Uterus (tissue), 2 donors: ENCODE results near the gene KRTAP5-1.
"Not testable (repeated sequence)": the region's sequence is repeated elsewhere in the genome, so short reads cannot be mapped to it uniquely, and the experiment has no call there.

Experiments used
- POLR2A ChIP-seq, 2 donors: fragments of 450-650 bp; IDR thresholded peaks; one replicate each; pipeline ENCODE4 v1.6.1; 2016; ENCODE audit warnings: antibody characterized with exemption in 2 of 2, mild to moderate bottlenecking in 1 of 2, moderate library complexity in 1 of 2
- TF ChIP-seq, protein P1 (sequence below), 4 experiments: fragments of 200-600 bp in 2 of 4; fragments of 450-650 bp in 2 of 4; sonication (generic) in 2 of 4; IDR thresholded peaks; one replicate each; pipeline ENCODE4 v1.5.1; 2016 to 2019; ENCODE audit warnings: antibody characterized with exemption in 4 of 4, mild to moderate bottlenecking in 2 of 4, moderate library complexity in 1 of 4

DNA sequence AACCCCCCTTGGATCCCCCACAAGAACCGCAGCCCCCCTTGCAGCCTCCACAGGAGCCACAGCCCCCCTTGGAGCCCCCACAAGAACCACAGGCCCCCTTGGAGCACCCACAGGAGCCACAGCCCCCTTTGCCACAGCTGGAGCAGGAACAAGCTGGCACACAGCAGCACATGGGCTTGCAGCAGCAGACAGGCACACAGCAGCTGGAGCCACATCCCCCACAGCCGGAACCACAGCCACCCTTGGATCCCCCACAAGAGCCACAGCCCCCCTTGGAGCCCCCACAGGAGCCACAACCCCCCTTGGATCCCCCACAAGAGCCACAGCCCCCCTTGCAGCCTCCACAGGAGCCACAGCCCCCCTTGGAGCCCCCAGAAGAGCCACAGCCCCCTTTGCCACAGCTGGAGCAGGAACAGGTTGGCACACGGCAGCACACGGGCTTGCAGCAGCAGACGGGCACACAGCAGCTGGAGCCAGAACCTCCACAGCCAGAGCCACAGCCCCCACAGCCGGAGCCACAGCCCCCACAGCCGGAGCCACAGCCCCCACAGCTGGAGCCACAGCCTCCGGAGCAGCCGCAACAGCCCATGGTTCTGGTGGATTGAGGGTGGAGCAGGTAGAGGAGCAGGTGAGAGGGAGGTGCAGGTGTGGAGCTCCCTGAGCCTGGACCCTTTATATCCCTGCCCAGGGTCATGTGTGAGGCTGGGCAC lies at the start of gene KRTAP5-1:
- TF ChIP-seq, protein P1, sequence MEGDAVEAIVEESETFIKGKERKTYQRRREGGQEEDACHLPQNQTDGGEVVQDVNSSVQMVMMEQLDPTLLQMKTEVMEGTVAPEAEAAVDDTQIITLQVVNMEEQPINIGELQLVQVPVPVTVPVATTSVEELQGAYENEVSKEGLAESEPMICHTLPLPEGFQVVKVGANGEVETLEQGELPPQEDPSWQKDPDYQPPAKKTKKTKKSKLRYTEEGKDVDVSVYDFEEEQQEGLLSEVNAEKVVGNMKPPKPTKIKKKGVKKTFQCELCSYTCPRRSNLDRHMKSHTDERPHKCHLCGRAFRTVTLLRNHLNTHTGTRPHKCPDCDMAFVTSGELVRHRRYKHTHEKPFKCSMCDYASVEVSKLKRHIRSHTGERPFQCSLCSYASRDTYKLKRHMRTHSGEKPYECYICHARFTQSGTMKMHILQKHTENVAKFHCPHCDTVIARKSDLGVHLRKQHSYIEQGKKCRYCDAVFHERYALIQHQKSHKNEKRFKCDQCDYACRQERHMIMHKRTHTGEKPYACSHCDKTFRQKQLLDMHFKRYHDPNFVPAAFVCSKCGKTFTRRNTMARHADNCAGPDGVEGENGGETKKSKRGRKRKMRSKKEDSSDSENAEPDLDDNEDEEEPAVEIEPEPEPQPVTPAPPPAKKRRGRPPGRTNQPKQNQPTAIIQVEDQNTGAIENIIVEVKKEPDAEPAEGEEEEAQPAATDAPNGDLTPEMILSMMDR (IDR thresholded peaks at IDR 0.05), result not testable (repeated sequence)
- TF ChIP-seq POLR2A (IDR thresholded peaks at IDR 0.05), result not testable (repeated sequence)
